ENCODE measurements around the gene EVI5L. TPM values are rescaled to one million over a fixed set of nuclear protein-coding genes. Genes with fewer than 3 reads are reported as not detected.

The EVI5L gene
- total and polyA plus RNA-seq, 2 of the 13 experiments (the other 11 are each of a cell fraction or from before 2014, with no cell fraction given) = 1.7 to 2.4 TPM

DNA sequence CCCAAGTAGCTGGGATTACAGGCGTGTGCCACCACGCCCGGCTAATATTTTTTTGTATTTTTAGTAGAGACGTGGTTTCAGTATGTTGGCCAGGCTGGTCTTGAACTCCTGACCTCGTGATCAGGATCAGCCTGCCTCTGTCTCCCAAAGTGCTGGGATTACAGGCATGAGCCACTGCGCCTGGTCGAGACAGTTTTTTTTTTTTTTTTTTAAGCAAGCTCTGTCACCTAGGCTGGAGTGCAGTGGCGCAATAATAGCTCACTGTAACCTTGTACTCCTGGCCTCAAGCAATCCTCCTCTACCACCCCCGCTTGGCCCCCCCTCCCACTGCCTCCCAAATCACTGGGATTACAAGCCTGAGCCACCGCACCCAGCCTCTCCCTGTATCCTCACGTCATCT, 67.3 kb downstream of the EVI5L start (continued):
- TF ChIP-seq ZC3H4 (CRISPR knock-in tag; IDR thresholded peaks at IDR 0.05; ENCODE audit: borderline replicate concordance) = no peak
- no peak for TF ChIP-seq ZNF138 (CRISPR knock-in tag; IDR thresholded peaks at IDR 0.05; ENCODE audit: low read depth)
- TF ChIP-seq FOXO1 (CRISPR knock-in tag; IDR thresholded peaks at IDR 0.05) = no peak
- TF ChIP-seq, protein P1, sequence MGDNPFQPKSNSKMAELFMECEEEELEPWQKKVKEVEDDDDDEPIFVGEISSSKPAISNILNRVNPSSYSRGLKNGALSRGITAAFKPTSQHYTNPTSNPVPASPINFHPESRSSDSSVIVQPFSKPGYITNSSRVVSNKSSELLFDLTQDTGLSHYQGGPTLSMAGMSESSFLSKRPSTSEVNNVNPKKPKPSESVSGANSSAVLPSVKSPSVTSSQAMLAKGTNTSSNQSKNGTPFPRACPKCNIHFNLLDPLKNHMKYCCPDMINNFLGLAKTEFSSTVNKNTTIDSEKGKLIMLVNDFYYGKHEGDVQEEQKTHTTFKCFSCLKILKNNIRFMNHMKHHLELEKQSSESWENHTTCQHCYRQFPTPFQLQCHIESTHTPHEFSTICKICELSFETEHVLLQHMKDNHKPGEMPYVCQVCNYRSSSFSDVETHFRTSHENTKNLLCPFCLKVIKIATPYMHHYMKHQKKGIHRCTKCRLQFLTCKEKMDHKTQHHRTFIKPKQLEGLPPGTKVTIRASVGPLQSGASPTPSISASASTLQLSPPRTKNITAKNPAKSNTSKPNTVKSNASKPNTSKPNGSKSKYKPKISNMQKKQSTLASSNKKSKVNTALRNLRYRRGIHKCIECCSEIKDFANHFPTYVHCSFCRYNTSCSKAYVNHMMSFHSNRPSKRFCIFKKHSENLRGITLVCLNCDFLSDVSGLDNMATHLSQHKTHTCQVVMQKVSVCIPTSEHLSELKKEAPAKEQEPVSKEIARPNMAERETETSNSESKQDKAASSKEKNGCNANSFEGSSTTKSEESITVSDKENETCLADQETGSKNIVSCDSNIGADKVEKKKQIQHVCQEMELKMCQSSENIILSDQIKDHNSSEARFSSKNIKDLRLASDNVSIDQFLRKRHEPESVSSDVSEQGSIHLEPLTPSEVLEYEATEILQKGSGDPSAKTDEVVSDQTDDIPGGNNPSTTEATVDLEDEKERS (CRISPR knock-in tag; IDR thresholded peaks at IDR 0.05) = no peak
- TF ChIP-seq ZZZ3 (CRISPR knock-in tag; IDR thresholded peaks at IDR 0.05; ENCODE audit: borderline replicate concordance) = no peak
- TF ChIP-seq TBL1XR1 (IDR thresholded peaks at IDR 0.05; ENCODE audit: borderline replicate concordance, low read length, partially characterized antibody) = peak; percentile 38
- TF ChIP-seq, protein P2, sequence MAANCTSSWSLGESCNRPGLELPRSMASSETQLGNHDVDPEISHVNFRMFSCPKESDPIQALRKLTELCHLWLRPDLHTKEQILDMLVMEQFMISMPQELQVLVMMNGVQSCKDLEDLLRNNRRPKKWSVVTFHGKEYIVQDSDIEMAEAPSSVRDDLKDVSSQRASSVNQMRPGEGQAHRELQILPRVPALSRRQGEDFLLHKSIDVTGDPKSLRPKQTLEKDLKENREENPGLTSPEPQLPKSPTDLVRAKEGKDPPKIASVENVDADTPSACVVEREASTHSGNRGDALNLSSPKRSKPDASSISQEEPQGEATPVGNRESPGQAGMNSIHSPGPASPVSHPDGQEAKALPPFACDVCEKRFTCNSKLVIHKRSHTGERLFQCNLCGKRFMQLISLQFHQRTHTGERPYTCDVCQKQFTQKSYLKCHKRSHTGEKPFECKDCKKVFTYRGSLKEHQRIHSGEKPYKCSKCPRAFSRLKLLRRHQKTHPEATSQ (CRISPR knock-in tag; IDR thresholded peaks at IDR 0.05; ENCODE audit: borderline replicate concordance) = no peak
- no peak for TF ChIP-seq ZNF644 (CRISPR knock-in tag; IDR thresholded peaks at IDR 0.05; ENCODE audit: low read depth)
- TF ChIP-seq, protein P3, sequence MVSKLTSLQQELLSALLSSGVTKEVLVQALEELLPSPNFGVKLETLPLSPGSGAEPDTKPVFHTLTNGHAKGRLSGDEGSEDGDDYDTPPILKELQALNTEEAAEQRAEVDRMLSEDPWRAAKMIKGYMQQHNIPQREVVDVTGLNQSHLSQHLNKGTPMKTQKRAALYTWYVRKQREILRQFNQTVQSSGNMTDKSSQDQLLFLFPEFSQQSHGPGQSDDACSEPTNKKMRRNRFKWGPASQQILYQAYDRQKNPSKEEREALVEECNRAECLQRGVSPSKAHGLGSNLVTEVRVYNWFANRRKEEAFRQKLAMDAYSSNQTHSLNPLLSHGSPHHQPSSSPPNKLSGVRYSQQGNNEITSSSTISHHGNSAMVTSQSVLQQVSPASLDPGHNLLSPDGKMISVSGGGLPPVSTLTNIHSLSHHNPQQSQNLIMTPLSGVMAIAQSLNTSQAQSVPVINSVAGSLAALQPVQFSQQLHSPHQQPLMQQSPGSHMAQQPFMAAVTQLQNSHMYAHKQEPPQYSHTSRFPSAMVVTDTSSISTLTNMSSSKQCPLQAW (CRISPR knock-in tag; IDR thresholded peaks at IDR 0.05) = peak; percentile 55; the same call in 1 of the 2 replicates
- TF ChIP-seq HES4 (CRISPR knock-in tag; IDR thresholded peaks at IDR 0.05; ENCODE audit: borderline replicate concordance) = no peak
- 0 out of 2 replicates have a peak, but pooled peaks have one; percentile 43 for TF ChIP-seq ZNF766 (CRISPR knock-in tag; IDR thresholded peaks at IDR 0.05; ENCODE audit: borderline replicate concordance)
- TF ChIP-seq, protein P4, sequence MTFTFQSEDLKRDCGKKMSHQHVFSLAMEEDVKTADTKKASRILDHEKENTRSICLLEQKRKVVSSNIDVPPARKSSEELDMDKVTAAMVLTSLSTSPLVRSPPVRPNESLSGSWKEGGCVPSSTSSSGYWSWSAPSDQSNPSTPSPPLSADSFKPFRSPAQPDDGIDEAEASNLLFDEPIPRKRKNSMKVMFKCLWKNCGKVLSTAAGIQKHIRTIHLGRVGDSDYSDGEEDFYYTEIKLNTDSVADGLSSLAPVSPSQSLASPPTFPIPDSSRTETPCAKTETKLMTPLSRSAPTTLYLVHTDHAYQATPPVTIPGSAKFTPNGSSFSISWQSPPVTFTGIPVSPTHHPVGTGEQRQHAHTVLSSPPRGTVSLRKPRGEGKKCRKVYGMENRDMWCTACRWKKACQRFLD (CRISPR knock-in tag; IDR thresholded peaks at IDR 0.05; ENCODE audit: borderline replicate concordance) = no peak
- TF ChIP-seq ZNF816 (CRISPR knock-in tag; IDR thresholded peaks at IDR 0.05; ENCODE audit: borderline replicate concordance) = no peak
- TF ChIP-seq ZNF619 (CRISPR knock-in tag; IDR thresholded peaks at IDR 0.05) = no peak
- TF ChIP-seq JUN (CRISPR knock-in tag; IDR thresholded peaks at IDR 0.05) = no peak
- TF ChIP-seq, protein P5, sequence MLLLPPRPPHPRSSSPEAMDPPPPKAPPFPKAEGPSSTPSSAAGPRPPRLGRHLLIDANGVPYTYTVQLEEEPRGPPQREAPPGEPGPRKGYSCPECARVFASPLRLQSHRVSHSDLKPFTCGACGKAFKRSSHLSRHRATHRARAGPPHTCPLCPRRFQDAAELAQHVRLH (CRISPR knock-in tag; IDR thresholded peaks at IDR 0.05; ENCODE audit: borderline replicate concordance, low read depth) = peak; percentile 52; the same call in 1 of the 2 replicates
- peak; percentile 57; the same call in 1 of the 2 replicates for TF ChIP-seq MIER3 (CRISPR knock-in tag; IDR thresholded peaks at IDR 0.05; ENCODE audit: borderline replicate concordance)
- peak; percentile 14; the same call in 1 of the 2 replicates for TF ChIP-seq CREB1 (IDR thresholded peaks at IDR 0.05)
- no peak for TF ChIP-seq CREB1 (CRISPR knock-in tag; IDR thresholded peaks at IDR 0.05)
- TF ChIP-seq ZNF335 (CRISPR knock-in tag; IDR thresholded peaks at IDR 0.05) = no peak
- TF ChIP-seq MEF2D (CRISPR knock-in tag; IDR thresholded peaks at IDR 0.05) = peak; percentile 55; the same call in 1 of the 2 replicates
- peak; percentile 11; the same call in 1 of the 3 replicates for TF ChIP-seq MXI1 (IDR thresholded peaks at IDR 0.05; ENCODE audit: borderline replicate concordance, low read depth, low read length)
- no peak for TF ChIP-seq ELF4 (CRISPR knock-in tag; IDR thresholded peaks at IDR 0.05; ENCODE audit: borderline replicate concordance)
- TF ChIP-seq ZNF235 (CRISPR knock-in tag; IDR thresholded peaks at IDR 0.05; ENCODE audit: borderline replicate concordance) = no peak
